ENCODE measurements around the gene RHOT1.

- TF ChIP-seq CTCF (IDR thresholded peaks at IDR 0.05) (peak; percentile 99), POLR2AphosphoS5 (IDR thresholded peaks at IDR 0.05; ENCODE audit: low read depth, low read length) (no peak), SIN3A (IDR thresholded peaks at IDR 0.05; ENCODE audit: borderline replicate concordance, insufficient read depth, low read depth, low read length) (no peak), TCF7L2 (IDR thresholded peaks at IDR 0.05; ENCODE audit: low read depth, low read length) (no peak)
Observed at GRCh38 chr17:32253117-32253611, 110.9 kb downstream of the RHOT1 start.

All from Panc1 (cell line).